ENCODE results near the gene AGBL4. TPM values are rescaled to one million over a fixed set of nuclear protein-coding genes. Genes with fewer than 3 reads are reported as not detected.

Gene AGBL4
- total RNA-seq, 1 experiment from 2014 or later: 0.33 TPM

GRCh38 chr1:49630156-49630555 is 393.6 kb downstream of the AGBL4 start:
- no peaks in the 10 kb centered on the region for H4K20me1 ChIP-seq (ENCODE audit: low read length)
- DNase-seq: peak; percentile 45
- H3F3A ChIP-seq (ENCODE audit: low read length, unreplicated experiment): no peaks in the 10 kb centered on the region
- no peak overlapping the region for H3K9ac ChIP-seq (ENCODE audit: low read length)
- H3K4me3 ChIP-seq (ENCODE audit: low read length): no peak overlapping the region
- CTCF ChIA-PET: no interaction called here
- no peaks in the 10 kb centered on the region for H3K27me3 ChIP-seq (ENCODE audit: low read length)
- POLR2A ChIA-PET (ENCODE audit: unreplicated experiment): interaction anchor here (0.6 kb wide), 1 partner anchor 265 kb away, joined by 4 read pairs; no protein-coding TSS in a partner anchor
- no peaks in the 10 kb centered on the region for H3K9me3 ChIP-seq (ENCODE audit: low read length)
- no peak overlapping the region for H3K4me2 ChIP-seq (ENCODE audit: low read length)
- no peaks in the 10 kb centered on the region for H3K36me3 ChIP-seq (ENCODE audit: low read depth, low read length)
- H3K27ac ChIP-seq (ENCODE audit: low read length): no peak overlapping the region
- ATAC-seq: peak; percentile 76
- no peaks in the 10 kb centered on the region; the same call in 1 of the 2 replicates for H3K4me1 ChIP-seq (ENCODE audit: insufficient read depth, low read length)
- TF ChIP-seq EZH2 (IDR thresholded peaks at IDR 0.05; ENCODE audit: low read length, unreplicated experiment) (no peak), CTCF (conservative IDR thresholded peaks at IDR 0.05; ENCODE audit: low read depth, low read length) (peak; percentile 66)
- H3K79me2 ChIP-seq (ENCODE audit: low read length): no peaks in the 10 kb centered on the region
- no TSS peak for BruUV-seq (replicated peaks)
- no peak overlapping the region for H2AFZ ChIP-seq (ENCODE audit: low read length)
- intact Hi-C loops (cut with micrococcal nuclease): loop anchor here (10.0 kb wide), 1 partner anchor 715 kb away; no protein-coding TSS in a partner anchor
- no peaks in the 10 kb centered on the region for H3K9me2 ChIP-seq (replicated peaks; ENCODE audit: low read length)

GRCh38 chr1:49627781-49628180 is 396.0 kb downstream of the AGBL4 start:
- DNase-seq (no peak), ATAC-seq (no peak)
- no TSS peak for BruUV-seq (replicated peaks)
- no peak overlapping the region for H2AFZ ChIP-seq (ENCODE audit: low read length)
- H3K27me3 ChIP-seq (ENCODE audit: low read length): no peaks in the 10 kb centered on the region
- TF ChIP-seq EZH2phosphoT487 (IDR thresholded peaks at IDR 0.05; ENCODE audit: borderline replicate concordance, low read length): no peak
- no peak for TF ChIP-seq CTCF (conservative IDR thresholded peaks at IDR 0.05; ENCODE audit: low read depth, low read length)
- TF ChIP-seq EZH2 (IDR thresholded peaks at IDR 0.05; ENCODE audit: low read length, unreplicated experiment): no peak
- H3K9me2 ChIP-seq (replicated peaks; ENCODE audit: low read length): no peaks in the 10 kb centered on the region
- H4K20me1 ChIP-seq (ENCODE audit: low read length): no peaks in the 10 kb centered on the region
- H3F3A ChIP-seq (ENCODE audit: low read length, unreplicated experiment): no peaks in the 10 kb centered on the region
- ChIA-PET POLR2A (ENCODE audit: unreplicated experiment) (no interaction called here), CTCF (no interaction called here)
- intact Hi-C loops (cut with micrococcal nuclease): loop anchor here (5.0 kb wide), 1 partner anchor 525 kb away; no protein-coding TSS in a partner anchor
- no peaks in the 10 kb centered on the region for H3K36me3 ChIP-seq (ENCODE audit: low read depth, low read length)
- H3K79me2 ChIP-seq (ENCODE audit: low read length): no peaks in the 10 kb centered on the region
- H3K4me3 ChIP-seq (ENCODE audit: low read length): no peak overlapping the region
- no peaks in the 10 kb centered on the region; the same call in 1 of the 2 replicates for H3K4me1 ChIP-seq (ENCODE audit: insufficient read depth, low read length)
- H3K4me2 ChIP-seq (ENCODE audit: low read length): no peak overlapping the region
- H3K27ac ChIP-seq (ENCODE audit: low read length): no peak overlapping the region
- no peak overlapping the region for H3K9ac ChIP-seq (ENCODE audit: low read length)
- H3K9me3 ChIP-seq (ENCODE audit: low read length): no peaks in the 10 kb centered on the region

- BruUV-seq (replicated peaks): no TSS peak
- H4K20me1 ChIP-seq (ENCODE audit: low read length): no peaks in the 10 kb centered on the region
- H3K4me1 ChIP-seq (ENCODE audit: insufficient read depth, low read length): no peaks in the 10 kb centered on the region; the same call in 1 of the 2 replicates
- peak; percentile 21 for DNase-seq
- no peak for TF ChIP-seq CTCF (conservative IDR thresholded peaks at IDR 0.05; ENCODE audit: low read depth, low read length)
- TF ChIP-seq EZH2 (IDR thresholded peaks at IDR 0.05; ENCODE audit: low read length, unreplicated experiment): no peak
- TF ChIP-seq EZH2phosphoT487 (IDR thresholded peaks at IDR 0.05; ENCODE audit: borderline replicate concordance, low read length): no peak
- H3K4me2 ChIP-seq (ENCODE audit: low read length): no peak overlapping the region
- no peaks in the 10 kb centered on the region for H3K9me3 ChIP-seq (ENCODE audit: low read length)
- no peaks in the 10 kb centered on the region for H3K79me2 ChIP-seq (ENCODE audit: low read length)
- H3K27ac ChIP-seq (ENCODE audit: low read length): no peak overlapping the region
- ChIA-PET CTCF (no interaction called here), POLR2A (ENCODE audit: unreplicated experiment) (no interaction called here)
- H3K27me3 ChIP-seq (ENCODE audit: low read length): no peaks in the 10 kb centered on the region
- H3K9me2 ChIP-seq (replicated peaks; ENCODE audit: low read length): no peaks in the 10 kb centered on the region
- no peaks in the 10 kb centered on the region for H3K36me3 ChIP-seq (ENCODE audit: low read depth, low read length)
- intact Hi-C loops (cut with micrococcal nuclease): loop anchor here (5.0 kb wide), 1 partner anchor 524 kb away; no protein-coding TSS in a partner anchor
- H2AFZ ChIP-seq (ENCODE audit: low read length): no peak overlapping the region
- no peak for ATAC-seq
- H3K9ac ChIP-seq (ENCODE audit: low read length): no peak overlapping the region
- no peak overlapping the region for H3K4me3 ChIP-seq (ENCODE audit: low read length)
- H3F3A ChIP-seq (ENCODE audit: low read length, unreplicated experiment): no peaks in the 10 kb centered on the region
These were observed 397.3 kb downstream of the AGBL4 start for GRCh38 chr1:49626472-49626871.
